IMR-90 (cell line): ENCODE measurements around the gene OR52E5. TPM values are rescaled to one million over a fixed set of nuclear protein-coding genes. Genes with fewer than 3 reads are reported as not detected.

ENCODE experiments used
- ATAC-seq: fragments of 200-7000 bp; cut with Tn5 transposase; 2 replicates; pipeline ENCODE4 v1.9.1; 2020; ENCODE audit warnings: low read depth, mild to moderate bottlenecking, moderate library complexity
- BruUV-seq: library from RNA; stranded (reverse); fragments of 400-500 nt; replicated peaks from 2 replicates; lab custom pipeline; 2021; lab: Mats Ljungman, UMichigan
- CTCF ChIA-PET: fragments of 300-600 bp; formaldehyde crosslinking; extraction: SDS; loops from one replicate; lab custom pipeline; 2021; ENCODE audit warnings: antibody characterized with exemption; lab: Yijun Ruan, JAX
- POLR2A ChIA-PET: fragments of 300-600 bp; sonication (Branson Sonifier 250); formaldehyde crosslinking; loops from one replicate; lab custom pipeline; 2022; ENCODE audit warnings: antibody characterized with exemption; ENCODE audit not compliant: unreplicated experiment; lab: Charles Lee
- DNase-seq: peaks from one replicate; pipeline ENCODE4 v3.0.0; 2013
- H2AFZ ChIP-seq: replicated peaks from 2 replicates; pipeline ENCODE3; 2013; ENCODE audit warnings: low read length, mild to moderate bottlenecking; ENCODE audit not compliant: poor library complexity
- H2AK5ac ChIP-seq: 2 replicates; pipeline ENCODE4 v1.6.1; 2013; ENCODE audit warnings: low read depth, low read length, inconsistent platforms
- H2AK9ac ChIP-seq: replicated peaks from 2 replicates; pipeline ENCODE3; 2013; ENCODE audit warnings: mild to moderate bottlenecking, low read depth, low read length, moderate library complexity; ENCODE audit not compliant: poor library complexity
- H2BK120ac ChIP-seq: 2 replicates; pipeline ENCODE4 v1.6.1; 2013; ENCODE audit warnings: low read depth, low read length, inconsistent platforms
- H2BK15ac ChIP-seq: 3 replicates; pipeline ENCODE4 v1.6.1; 2013; ENCODE audit warnings: low read depth, low read length, inconsistent platforms
- H2BK20ac ChIP-seq: 2 replicates; pipeline ENCODE4 v1.6.1; 2013; ENCODE audit warnings: low read depth, mild to moderate bottlenecking, inconsistent platforms, low read length, moderate library complexity
- H2BK5ac ChIP-seq: 2 replicates; pipeline ENCODE4 v1.6.1; 2013; ENCODE audit warnings: mild to moderate bottlenecking, low read depth, low read length, inconsistent platforms; ENCODE audit not compliant: poor library complexity, severe bottlenecking
- H3K14ac ChIP-seq: replicated peaks from 2 replicates; pipeline ENCODE4 v1.6.1; 2013; ENCODE audit warnings: low read depth, low read length, inconsistent platforms
- H3K18ac ChIP-seq: 2 replicates; pipeline ENCODE4 v1.6.1; 2013; ENCODE audit warnings: low read depth, low read length, control low read depth
- H3K23ac ChIP-seq: 2 replicates; pipeline ENCODE4 v1.6.1; 2013; ENCODE audit warnings: low read depth, low read length, inconsistent platforms
- H3K27ac ChIP-seq: 2 replicates; pipeline ENCODE4 v1.5.1; 2013; ENCODE audit warnings: mild to moderate bottlenecking, control low read depth, low read length; ENCODE audit not compliant: insufficient read depth
- H3K27me3 ChIP-seq: 2 replicates; pipeline ENCODE4 v1.6.1; 2013; ENCODE audit warnings: low read length; ENCODE audit not compliant: control insufficient read depth, insufficient read depth
- H3K36me3 ChIP-seq: 2 replicates; pipeline ENCODE4 v1.6.1; 2013; ENCODE audit warnings: low read length, mixed read lengths; ENCODE audit not compliant: control insufficient read depth, insufficient read depth
- H3K4ac ChIP-seq: 2 replicates; pipeline ENCODE4 v1.6.1; 2013; ENCODE audit warnings: low read depth, low read length, inconsistent platforms
- H3K4me1 ChIP-seq: 2 replicates; pipeline ENCODE4 v1.6.1; 2013; ENCODE audit warnings: low read length, mixed read lengths; ENCODE audit not compliant: control insufficient read depth, insufficient read depth
- H3K4me2 ChIP-seq: 2 replicates; pipeline ENCODE4 v1.6.1; 2013; ENCODE audit warnings: low read depth, mild to moderate bottlenecking, control low read depth, low read length, moderate library complexity
- H3K4me3 ChIP-seq: 2 replicates; pipeline ENCODE4 v1.5.1; 2013; ENCODE audit warnings: low read depth, mild to moderate bottlenecking, control low read depth, low read length, moderate library complexity; ENCODE audit not compliant: insufficient read depth
- H3K56ac ChIP-seq: 2 replicates; pipeline ENCODE4 v1.6.1; 2013; ENCODE audit warnings: low read length, inconsistent platforms; ENCODE audit not compliant: insufficient read depth; ENCODE audit errors: extremely low read depth
- H3K79me1 ChIP-seq, 2 experiments: 2 replicates each; pipeline ENCODE4 v1.6.1; 2013; ENCODE audit warnings: low read length in 2 of 2, inconsistent platforms in 1 of 2, low read depth in 1 of 2
- H3K9ac ChIP-seq: 2 replicates; pipeline ENCODE4 v1.6.1; 2013; ENCODE audit warnings: low read depth, low read length, control low read depth
- H3K9me1 ChIP-seq: 2 replicates; pipeline ENCODE4 v1.6.1; 2013; ENCODE audit warnings: low read length, inconsistent platforms; ENCODE audit not compliant: insufficient read depth
- H3K9me3 ChIP-seq: 2 replicates; pipeline ENCODE4 v1.6.1; 2013; ENCODE audit warnings: low read length; ENCODE audit not compliant: control insufficient read depth, insufficient read depth
- H4K20me1 ChIP-seq: 2 replicates; pipeline ENCODE4 v1.6.1; 2013; ENCODE audit warnings: low read length, inconsistent platforms; ENCODE audit not compliant: insufficient read depth
- H4K5ac ChIP-seq: 2 replicates; pipeline ENCODE4 v1.6.1; 2013; ENCODE audit warnings: mild to moderate bottlenecking, low read depth, low read length, control low read depth
- H4K8ac ChIP-seq, 2 experiments: 2 replicates each; pipeline ENCODE4 v1.6.1; 2013; ENCODE audit warnings: low read depth in 2 of 2, low read length in 2 of 2, control low read depth in 1 of 2, inconsistent platforms in 1 of 2
- H4K91ac ChIP-seq: 2 replicates; pipeline ENCODE4 v1.6.1; 2013; ENCODE audit warnings: low read depth, low read length, inconsistent platforms; ENCODE audit not compliant: insufficient read depth
- BHLHE40 ChIP-seq: fragments of 150-350 bp; IDR thresholded peaks from 2 replicates; pipeline ENCODE4 v1.6.1; 2016; ENCODE audit warnings: mild to moderate bottlenecking, low read depth, low read length
- CEBPB ChIP-seq: IDR thresholded peaks from 2 replicates; pipeline ENCODE4 v1.6.1; 2012; ENCODE audit warnings: low read depth, low read length, improper control_type of control experiment
- ELK1 ChIP-seq: fragments of 150-350 bp; IDR thresholded peaks from 2 replicates; pipeline ENCODE4 v1.6.1; 2016; ENCODE audit warnings: low read depth, mild to moderate bottlenecking, low read length, moderate library complexity, borderline replicate concordance
- MAFK ChIP-seq: IDR thresholded peaks from 2 replicates; pipeline ENCODE4 v1.6.1; 2012; ENCODE audit warnings: low read depth, low read length, improper control_type of control experiment
- MAZ ChIP-seq: IDR thresholded peaks from 2 replicates; pipeline ENCODE4 v1.6.1; 2012; ENCODE audit warnings: low read depth, mild to moderate bottlenecking, low read length, improper control_type of control experiment, moderate library complexity, borderline replicate concordance
- MXI1 ChIP-seq: IDR thresholded peaks from 2 replicates; pipeline ENCODE4 v1.6.1; 2012; ENCODE audit warnings: low read depth, mild to moderate bottlenecking, low read length, moderate library complexity, borderline replicate concordance
- RCOR1 ChIP-seq: IDR thresholded peaks from 2 replicates; pipeline ENCODE4 v1.6.1; 2012; ENCODE audit warnings: mild to moderate bottlenecking, low read length, improper control_type of control experiment; ENCODE audit not compliant: insufficient replicate concordance
- SMC3 ChIP-seq: fragments of 150-350 bp; IDR thresholded peaks from 2 replicates; pipeline ENCODE4 v1.6.1; 2016; ENCODE audit warnings: low read depth, mild to moderate bottlenecking, antibody characterized with exemption, low read length, moderate library complexity
- WGBS, 2 experiments: methylation state at CpG; one replicate each; pipeline versions ENCODE4 v1.1.5 to v1.1.7; 2013; ENCODE audit warnings: missing lambda C conversion rate in 2 of 2; ENCODE audit not compliant: insufficient read length in 1 of 2; ENCODE audit errors: extremely low coverage in 2 of 2; 5-methylcytosine and 5-hydroxymethylcytosine counted together
- dilution Hi-C: fragments of 300-500 bp; cut with HindIII; formaldehyde crosslinking; loops from one replicate; pipeline ENCODE4 v1.14.3; 2018; ENCODE audit warnings: low sequenced_read_pairs; ENCODE audit not compliant: unreplicated experiment
- in situ Hi-C: fragments of 300-500 bp; cut with MboI; formaldehyde crosslinking; loops from 3 replicates; pipeline ENCODE4 v1.14.3; 2019; ENCODE audit warnings: low sequenced_read_pairs, inconsistent platforms, mixed read lengths
- intact Hi-C: fragments of 100-400 bp; cut with micrococcal nuclease; formaldehyde crosslinking; loops from 2 replicates; pipeline ENCODE4 v1.10.0; 2022
- polyA plus RNA-seq, 3 experiments: library from polyadenylated mRNA; depleted of rRNA; stranded (reverse); fragments of >200 nt; gene quantifications; 2 replicates each; pipeline ENCODE4 v1.2.3, GENCODE V29; 2012; ENCODE audit warnings: low replicate concordance in 1 of 3
- total RNA-seq: library from RNA; depleted of rRNA; stranded (reverse); fragments of >200 nt; gene quantifications from 2 replicates; pipeline ENCODE4 v1.2.3, GENCODE V29; 2012

OR52E5 gene
- total and polyA plus RNA-seq, 2 of the 4 experiments (the other 2 are of a cell fraction): not detected

GRCh38 chr11:5846701-5847100, 46.3 kb upstream of the OR52E5 start:
- Histone ChIP-seq H3K4me2 (no peak overlapping the region), H2BK5ac (no peak overlapping the region), H3K9me3 (no peaks in the 10 kb centered on the region; the same call in 1 of the 2 replicates), H3K36me3 (no peaks in the 10 kb centered on the region), H3K9ac (no peak overlapping the region), H4K91ac (no peak overlapping the region), H3K18ac (no peak overlapping the region), H3K27ac (no peak overlapping the region), H4K20me1 (no peaks in the 10 kb centered on the region), H3K56ac (no peak overlapping the region), H3K14ac (no peak overlapping the region), H3K4me3 (no peak overlapping the region), H2BK15ac (no peak overlapping the region), H2AK5ac (no peak overlapping the region), H2AFZ (no peak overlapping the region), H2BK120ac (no peak overlapping the region), H2BK20ac (no peak overlapping the region), H4K5ac (no peak overlapping the region), H2AK9ac (no peak overlapping the region), H3K79me1 (no peaks in the 10 kb centered on the region), H4K8ac (no peak overlapping the region), H3K4ac (no peak overlapping the region), H3K23ac (no peak overlapping the region), H3K9me1 (no peaks in the 10 kb centered on the region), H3K4me1 (no peaks in the 10 kb centered on the region), H3K27me3 (no peaks in the 10 kb centered on the region)
- WGBS, 2 experiments: no CpG with 5 or more reads among the region's 1 CpG
- no TSS peak for BruUV-seq
- no peak for DNase-seq
- CTCF ChIA-PET: no interaction called here
- dilution Hi-C loops: no loop called here
- intact Hi-C loops: no loop called here
- in situ Hi-C loops: no loop called here
- TF ChIP-seq CEBPB: no peak
- TF ChIP-seq BHLHE40: no peak
- TF ChIP-seq MXI1: no peak
- TF ChIP-seq MAZ: no peak
- TF ChIP-seq ELK1: no peak
- TF ChIP-seq MAFK: no peak
- no peak for TF ChIP-seq RCOR1
- no peak for TF ChIP-seq SMC3
- ATAC-seq: no peak
- POLR2A ChIA-PET: no interaction called here
